ENCODE data around the gene BACE1-AS. TPM values are rescaled to one million over a fixed set of nuclear protein-coding genes. Genes with fewer than 3 reads are reported as not detected.
"Not testable (repeated sequence)": the region's sequence is repeated elsewhere in the genome, so short reads cannot be mapped to it uniquely, and the experiment has no call there.

The BACE1-AS gene
- total and polyA plus RNA-seq, 12 donors = 4.0 to 35.1 (median 7.5) TPM

DNA sequence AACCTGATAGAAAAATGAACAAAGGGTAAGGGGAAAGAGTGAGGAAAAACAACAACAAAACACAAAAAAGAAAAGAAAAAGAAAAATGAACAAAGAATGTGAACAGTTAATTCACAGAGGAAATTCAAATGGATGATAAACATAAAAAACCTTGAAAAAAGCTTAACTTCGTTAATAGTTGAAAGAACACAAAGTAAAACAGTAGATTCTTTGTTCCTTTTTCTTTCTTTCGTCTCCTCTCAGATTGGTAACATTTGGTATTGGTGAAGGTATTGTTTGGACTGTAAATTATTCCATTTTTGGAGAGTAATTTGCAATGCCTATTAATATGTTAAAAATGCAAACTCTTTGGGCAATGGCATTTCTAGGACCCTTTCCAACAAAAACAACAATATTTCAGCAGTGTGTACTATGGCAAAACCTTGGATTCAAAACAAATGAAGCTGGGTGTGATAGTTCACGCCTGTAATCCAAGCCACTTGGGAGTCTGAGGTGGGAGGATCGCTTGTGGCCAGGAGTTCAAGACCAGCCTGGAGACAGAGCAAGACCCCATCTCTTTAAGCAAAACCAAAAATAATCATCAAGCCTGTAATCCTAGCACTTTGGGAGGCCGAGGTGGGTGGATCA, 28.2 kb downstream of the BACE1-AS start:
- no peak overlapping the region for H3K4me3 ChIP-seq
- no peaks in the 10 kb centered on the region for H3K27me3 ChIP-seq
- H3K9me3 ChIP-seq (replicated peaks in 1 of 3) = no peaks in the 10 kb centered on the region
- intact Hi-C loops (cut with DNase I) = loop anchor here (5.0 to 10.0 kb wide), 2 partner anchors 75 to 87 kb away; partner anchors contain the start of genes PCSK7 (in 1 of the 2) and RNF214 (in 1 of the 2)
- no peak overlapping the region for H3K27ac ChIP-seq
- TF ChIP-seq, protein P1, sequence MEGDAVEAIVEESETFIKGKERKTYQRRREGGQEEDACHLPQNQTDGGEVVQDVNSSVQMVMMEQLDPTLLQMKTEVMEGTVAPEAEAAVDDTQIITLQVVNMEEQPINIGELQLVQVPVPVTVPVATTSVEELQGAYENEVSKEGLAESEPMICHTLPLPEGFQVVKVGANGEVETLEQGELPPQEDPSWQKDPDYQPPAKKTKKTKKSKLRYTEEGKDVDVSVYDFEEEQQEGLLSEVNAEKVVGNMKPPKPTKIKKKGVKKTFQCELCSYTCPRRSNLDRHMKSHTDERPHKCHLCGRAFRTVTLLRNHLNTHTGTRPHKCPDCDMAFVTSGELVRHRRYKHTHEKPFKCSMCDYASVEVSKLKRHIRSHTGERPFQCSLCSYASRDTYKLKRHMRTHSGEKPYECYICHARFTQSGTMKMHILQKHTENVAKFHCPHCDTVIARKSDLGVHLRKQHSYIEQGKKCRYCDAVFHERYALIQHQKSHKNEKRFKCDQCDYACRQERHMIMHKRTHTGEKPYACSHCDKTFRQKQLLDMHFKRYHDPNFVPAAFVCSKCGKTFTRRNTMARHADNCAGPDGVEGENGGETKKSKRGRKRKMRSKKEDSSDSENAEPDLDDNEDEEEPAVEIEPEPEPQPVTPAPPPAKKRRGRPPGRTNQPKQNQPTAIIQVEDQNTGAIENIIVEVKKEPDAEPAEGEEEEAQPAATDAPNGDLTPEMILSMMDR (IDR thresholded peaks at IDR 0.05) = no peak
- TF ChIP-seq POLR2A (IDR thresholded peaks at IDR 0.05) = no peak
- DNase-seq = no peak
- WGBS, 4 donors = 69 to 74% (median 70%) methylated on average over 5 of the region's 5 CpGs
- peaks cover 10 to 18% of the 10 kb centered on the region in 2 donors for H3K4me1 ChIP-seq (replicated peaks in 1 of 2)
- H3K36me3 ChIP-seq (replicated peaks in 1 of 2) = no peaks in the 10 kb centered on the region

DNA sequence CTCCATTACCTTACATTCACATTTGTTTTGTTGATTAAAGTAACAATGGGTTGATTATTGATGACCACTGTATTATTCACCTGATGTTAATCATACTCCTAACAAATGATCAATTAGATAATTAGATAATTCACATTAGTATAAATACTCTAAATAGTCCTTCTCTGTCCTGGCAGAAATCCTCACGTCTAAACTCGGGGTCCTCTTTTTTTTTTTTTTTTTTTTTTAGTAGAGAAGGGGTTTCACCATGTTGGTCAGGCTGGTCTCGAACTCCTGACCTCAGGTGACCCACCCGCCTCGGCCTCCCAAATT, 36.1 kb downstream of the BACE1-AS start:
- 8 to 14% (median 11%) methylated on average over 5 of the region's 5 CpGs for WGBS, 4 donors

DNA sequence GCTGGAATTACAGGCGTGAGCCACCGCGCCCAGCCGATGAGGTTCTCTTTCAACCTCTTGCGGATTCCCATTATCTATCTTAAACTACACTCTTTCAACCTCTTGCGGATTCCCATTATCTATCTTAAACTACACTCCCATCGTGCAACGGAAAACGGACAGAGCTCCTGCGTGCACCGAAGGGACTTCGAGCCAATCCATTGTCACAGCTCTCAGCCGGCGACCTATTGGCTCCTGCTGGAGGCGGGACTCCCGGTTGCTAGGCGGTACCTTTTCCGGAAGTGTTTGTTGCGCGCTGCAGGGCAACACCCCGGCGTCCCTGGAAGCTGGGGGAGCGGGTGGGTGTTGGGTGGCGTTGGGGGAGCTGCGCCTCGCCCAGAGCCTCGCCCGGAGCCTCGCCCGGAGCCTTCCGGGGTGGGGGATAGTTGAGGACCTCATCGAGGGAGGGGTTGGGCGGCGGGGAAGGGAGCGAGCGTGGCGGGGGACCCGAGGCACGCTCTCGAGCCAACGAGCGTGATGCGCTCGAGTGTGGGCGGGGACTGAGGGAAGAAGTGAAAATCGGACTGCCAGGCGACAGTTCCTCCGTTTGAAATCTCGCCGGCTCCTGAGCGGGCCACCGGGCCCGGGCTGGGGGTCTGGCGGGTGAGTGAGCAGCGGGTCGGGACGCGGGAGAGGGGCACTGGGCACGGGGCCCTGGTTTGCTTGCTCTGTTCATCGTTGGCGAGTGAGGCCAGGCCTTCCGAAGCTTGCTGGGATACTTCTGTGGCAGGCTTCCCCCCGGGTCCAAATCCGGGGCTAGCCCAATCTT, 36.6 kb downstream of the BACE1-AS start, which contains the start of gene CEP164:
TSS of gene CEP164 (plus strand) at position 288 of the 808 bp plus-strand sequence. CDS start 10,733 bp downstream, outside the sequence.
- Histone ChIP-seq H3K4me3 (peak within 1 kb of the TSS in 3 of 4 donors; percentile 90 to 94 (median 92)), H3K27ac (peak within 1 kb of the TSS; percentile 85 to 97 (median 88)), H3K9me3 (replicated peaks in 1 of 3) (no peaks in the 10 kb centered on the region), H3K27me3 (no peaks in the 10 kb centered on the region), H3K36me3 (replicated peaks in 1 of 2) (no peaks in the 10 kb centered on the region), H3K4me1 (replicated peaks in 1 of 2) (peaks cover 9 to 11% of the 10 kb centered on the region in 2 donors)
- intact Hi-C loops (cut with DNase I) = no loop called here
- WGBS, 4 donors = 0 to 1% (median 0%) methylated on average over 20 to 64 of the region's 64 CpGs
- peak; percentile 23 to 73 for TF ChIP-seq POLR2A (IDR thresholded peaks at IDR 0.05)
- TF ChIP-seq, protein P1 (IDR thresholded peaks at IDR 0.05) = no peak
- peak; percentile 95 to 99 (median 98) for DNase-seq

More for the DNA sequence above, 36.1 kb downstream of the BACE1-AS start:
- peak overlapping the region in 3 of 5 donors; percentile 88 to 97 (median 91) for H3K27ac ChIP-seq
- H3K4me1 ChIP-seq (replicated peaks in 1 of 2) = peaks cover 9 to 11% of the 10 kb centered on the region in 2 donors
- intact Hi-C loops (cut with DNase I); H3K27me3 ChIP-seq; H3K36me3 ChIP-seq (replicated peaks in 1 of 2); H3K9me3 ChIP-seq (replicated peaks in 1 of 3); DNase-seq: not testable (repeated sequence)
- peak overlapping the region in 1 of 4 donors; percentile 90 for H3K4me3 ChIP-seq

DNA sequence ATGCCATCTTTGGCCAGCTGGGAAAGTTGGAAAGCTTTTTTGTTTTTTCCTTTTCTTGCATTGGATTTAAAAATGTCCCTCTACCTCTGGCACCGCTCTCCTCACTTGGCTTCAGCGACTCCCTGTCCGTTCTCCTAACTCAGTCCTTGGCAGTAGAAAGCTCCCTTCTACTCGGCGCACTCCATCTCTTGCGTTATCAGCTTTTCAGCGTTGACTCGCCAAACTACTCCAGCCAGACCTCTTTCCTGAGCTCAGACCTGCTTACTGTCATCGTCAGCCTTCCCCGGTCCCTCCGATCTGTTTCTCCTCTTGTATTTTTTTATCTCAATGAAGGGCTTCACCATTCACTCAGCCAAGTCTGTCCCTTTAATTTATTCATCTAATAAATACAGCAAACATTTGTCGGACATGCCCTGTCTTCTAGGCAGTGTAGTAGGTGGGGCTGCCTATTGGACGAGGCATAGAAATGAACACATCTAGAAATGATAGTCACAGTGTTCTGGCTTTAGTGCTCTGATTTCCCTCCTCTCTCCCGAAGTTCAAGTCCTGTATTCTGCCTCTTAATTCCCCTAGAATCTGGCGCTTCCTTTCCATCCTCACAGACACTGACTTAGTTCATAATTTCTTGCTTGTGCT, 37.3 kb downstream of the BACE1-AS start:
- Histone ChIP-seq H3K9me3 (replicated peaks in 1 of 3) (no peaks in the 10 kb centered on the region), H3K4me1 (replicated peaks in 1 of 2) (peaks cover 9 to 11% of the 10 kb centered on the region in 2 donors), H3K4me3 (peak overlapping the region in 3 of 4 donors; percentile 90 to 94 (median 92)), H3K27me3 (no peaks in the 10 kb centered on the region), H3K36me3 (replicated peaks in 1 of 2) (no peaks in the 10 kb centered on the region), H3K27ac (peak overlapping the region; percentile 85 to 97 (median 88))
- peak in 6 of 7 donors; percentile 44 to 68 (median 54) for DNase-seq
- no peak for TF ChIP-seq POLR2A (IDR thresholded peaks at IDR 0.05)
- TF ChIP-seq, protein P1 (IDR thresholded peaks at IDR 0.05) = peak in 1 of 6 experiments; percentile 2
- WGBS, 4 donors = 3 to 5% (median 4%) methylated on average over 14 to 15 of the region's 15 CpGs
- intact Hi-C loops (cut with DNase I) = no loop called here

Measured in adrenal gland (tissue), 12 donors.